ENCODE data around the gene XYLT1.

The XYLT1 gene

GRCh38 chr16:17474572-17474971 is 3.8 kb upstream of the XYLT1 start:
- H3K18ac ChIP-seq (ENCODE audit: low read depth in 1 of 2, low read length in 2 of 2), result no peak overlapping the region
- H3K4ac ChIP-seq (ENCODE audit: low read depth in 1 of 2, low read length in 2 of 2), result no peak overlapping the region
- no peak overlapping the region for H2AFZ ChIP-seq (ENCODE audit: low read depth, low read length)
- DNase-seq, result no peak
- H3K27me3 ChIP-seq (ENCODE audit: control insufficient read depth in 1 of 2, insufficient read depth in 1 of 2, low read length in 2 of 2), result peaks cover 5 to 22% of the 10 kb centered on the region in 2 experiments
- no peak overlapping the region for H2BK12ac ChIP-seq (ENCODE audit: low read length in 2 of 2)
- H4K8ac ChIP-seq (ENCODE audit: low read length), result no peak overlapping the region
- peaks cover 1% of the 10 kb centered on the region for H3K9me3 ChIP-seq (ENCODE audit: control insufficient read depth, low read length)
- H3K27ac ChIP-seq (ENCODE audit: low read length, poor library complexity, severe bottlenecking), result no peak overlapping the region
- H2BK5ac ChIP-seq (ENCODE audit: low read depth, low read length, poor library complexity, severe bottlenecking), result no peak overlapping the region
- no peak overlapping the region for H2BK120ac ChIP-seq (ENCODE audit: low read depth, low read length)
- 76% methylated on average over 13 of the region's 13 CpGs for WGBS
- H3K4me1 ChIP-seq (ENCODE audit: control insufficient read depth, insufficient read depth, low read depth, low read length), result peaks cover 6% of the 10 kb centered on the region
- H2BK15ac ChIP-seq (ENCODE audit: low read depth, poor library complexity, severe bottlenecking), result no peak overlapping the region
- H3K14ac ChIP-seq (ENCODE audit: low read length in 2 of 2), result no peak overlapping the region
- peak overlapping the region in 1 of 2 experiments; percentile 4 for H3K4me3 ChIP-seq (ENCODE audit: insufficient read depth in 1 of 2, low read depth in 1 of 2, low read length in 2 of 2)
- no peaks in the 10 kb centered on the region for H3K36me3 ChIP-seq (ENCODE audit: control insufficient read depth in 1 of 2, insufficient read depth in 2 of 2, low read depth in 1 of 2, low read length in 2 of 2)
- H4K91ac ChIP-seq (ENCODE audit: low read length), result no peak overlapping the region
- H3K4me2 ChIP-seq (ENCODE audit: low read length, poor library complexity, severe bottlenecking), result no peak overlapping the region
- H3K9ac ChIP-seq (ENCODE audit: low read length), result peak overlapping the region; percentile 48
- H3K79me1 ChIP-seq (replicated peaks; ENCODE audit: low read length, poor library complexity, severe bottlenecking), result no peaks in the 10 kb centered on the region
- H3K23ac ChIP-seq (ENCODE audit: low read length in 2 of 2), result no peak overlapping the region
- H2AK5ac ChIP-seq (ENCODE audit: low read length, severe bottlenecking), result no peak overlapping the region

DNA sequence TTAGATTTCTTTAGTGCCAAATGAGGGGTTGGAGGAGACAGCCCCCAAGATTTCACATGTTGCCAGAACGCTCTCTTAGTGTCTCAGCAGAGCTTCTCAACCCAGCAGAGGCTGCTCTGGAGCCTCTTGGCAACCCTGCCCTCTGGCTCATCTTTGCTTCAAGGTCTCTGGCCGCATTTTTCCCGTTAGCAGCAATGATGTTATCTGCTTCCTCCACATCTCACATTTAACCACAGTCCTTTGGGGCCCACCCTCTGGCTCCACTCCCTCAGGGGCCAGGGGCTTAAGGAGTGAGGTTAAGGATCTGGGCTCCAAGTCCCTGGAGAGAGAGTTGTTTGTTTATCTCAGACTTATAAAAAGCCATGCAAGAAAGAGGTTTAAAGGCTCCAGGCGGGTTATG is 3.3 kb upstream of the XYLT1 start:
- H2BK12ac ChIP-seq (ENCODE audit: low read length in 2 of 2), result no peak overlapping the region
- H4K8ac ChIP-seq (ENCODE audit: low read length), result no peak overlapping the region
- no peak overlapping the region for H2AK5ac ChIP-seq (ENCODE audit: low read length, severe bottlenecking)
- H3K4ac ChIP-seq (ENCODE audit: low read depth in 1 of 2, low read length in 2 of 2), result no peak overlapping the region
- peaks cover 6% of the 10 kb centered on the region for H3K4me1 ChIP-seq (ENCODE audit: control insufficient read depth, insufficient read depth, low read depth, low read length)
- H3K27me3 ChIP-seq (ENCODE audit: control insufficient read depth in 1 of 2, insufficient read depth in 1 of 2, low read length in 2 of 2), result peaks cover 0 to 27% of the 10 kb centered on the region in 2 experiments
- no peaks in the 10 kb centered on the region for H3K79me1 ChIP-seq (replicated peaks; ENCODE audit: low read length, poor library complexity, severe bottlenecking)
- H2AFZ ChIP-seq (ENCODE audit: low read depth, low read length), result no peak overlapping the region
- H3K36me3 ChIP-seq (ENCODE audit: control insufficient read depth in 1 of 2, insufficient read depth in 2 of 2, low read depth in 1 of 2, low read length in 2 of 2), result no peaks in the 10 kb centered on the region
- H3K4me3 ChIP-seq (ENCODE audit: insufficient read depth in 1 of 2, low read depth in 1 of 2, low read length in 2 of 2), result no peak overlapping the region
- no peak overlapping the region for H3K23ac ChIP-seq (ENCODE audit: low read length in 2 of 2)
- H2BK5ac ChIP-seq (ENCODE audit: low read depth, low read length, poor library complexity, severe bottlenecking), result no peak overlapping the region
- H2BK120ac ChIP-seq (ENCODE audit: low read depth, low read length), result no peak overlapping the region
- no peak overlapping the region for H3K27ac ChIP-seq (ENCODE audit: low read length, poor library complexity, severe bottlenecking)
- H3K4me2 ChIP-seq (ENCODE audit: low read length, poor library complexity, severe bottlenecking), result no peak overlapping the region
- 41% methylated on average over 2 of the region's 4 CpGs for WGBS
- H3K14ac ChIP-seq (ENCODE audit: low read length in 2 of 2), result no peak overlapping the region
- H3K18ac ChIP-seq (ENCODE audit: low read depth in 1 of 2, low read length in 2 of 2), result no peak overlapping the region
- H4K91ac ChIP-seq (ENCODE audit: low read length), result no peak overlapping the region
- H3K9ac ChIP-seq (ENCODE audit: low read length), result peak overlapping the region; percentile 48
- H3K9me3 ChIP-seq (ENCODE audit: control insufficient read depth, low read length), result no peaks in the 10 kb centered on the region
- DNase-seq, result no peak
- H2BK15ac ChIP-seq (ENCODE audit: low read depth, poor library complexity, severe bottlenecking), result no peak overlapping the region

DNA sequence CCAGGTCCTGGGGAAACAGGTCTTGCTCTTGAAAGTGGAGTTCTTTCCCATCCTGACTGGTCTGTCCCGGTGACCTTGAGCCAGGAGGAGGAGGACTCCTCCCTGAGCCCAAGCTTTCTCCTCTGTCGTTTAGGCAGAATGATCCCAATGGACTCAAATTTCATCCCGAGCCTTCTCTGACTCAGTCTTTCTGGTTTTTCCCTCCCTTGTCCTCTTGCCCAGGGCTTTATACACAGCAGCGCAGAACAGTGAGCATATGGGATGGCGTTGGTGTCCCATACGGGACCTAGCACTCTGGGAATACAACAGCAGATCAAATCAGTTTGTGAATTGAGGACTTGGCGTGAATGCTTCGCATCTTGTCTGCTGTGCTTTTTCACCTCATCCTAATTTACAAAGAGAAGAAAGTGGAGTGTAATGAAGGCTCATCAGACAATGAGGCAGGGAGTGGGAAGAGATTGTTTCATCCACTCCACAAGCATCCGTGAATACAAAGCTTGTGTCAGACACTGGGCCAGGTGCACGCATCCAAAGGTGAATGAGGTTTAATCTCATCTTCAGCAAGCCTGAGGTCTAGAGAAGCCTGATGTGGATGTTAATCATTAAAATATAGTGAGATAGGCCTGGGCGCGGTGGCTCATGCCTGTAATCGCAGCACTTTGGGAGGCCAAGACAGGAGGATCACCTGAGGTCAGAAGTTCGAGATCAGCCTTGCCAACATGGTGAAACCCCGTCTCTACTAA is 1.1 kb upstream of the XYLT1 start:
- H3K9me3 ChIP-seq (ENCODE audit: control insufficient read depth, low read length), result no peaks in the 10 kb centered on the region
- no peak overlapping the region for H3K27ac ChIP-seq (ENCODE audit: low read length, poor library complexity, severe bottlenecking)
- peak overlapping the region in 1 of 2 experiments; percentile 81 for H3K4me3 ChIP-seq (ENCODE audit: insufficient read depth in 1 of 2, low read depth in 1 of 2, low read length in 2 of 2)
- no peak overlapping the region for H3K4me2 ChIP-seq (ENCODE audit: low read length, poor library complexity, severe bottlenecking)
- H2BK12ac ChIP-seq (ENCODE audit: low read length in 2 of 2), result no peak overlapping the region
- no peak overlapping the region for H3K4ac ChIP-seq (ENCODE audit: low read depth in 1 of 2, low read length in 2 of 2)
- H2BK120ac ChIP-seq (ENCODE audit: low read depth, low read length), result no peak overlapping the region
- H3K18ac ChIP-seq (ENCODE audit: low read depth in 1 of 2, low read length in 2 of 2), result no peak overlapping the region
- H3K27me3 ChIP-seq (ENCODE audit: control insufficient read depth in 1 of 2, insufficient read depth in 1 of 2, low read length in 2 of 2), result peaks cover 0 to 44% of the 10 kb centered on the region in 2 experiments
- no peak for DNase-seq
- H3K79me1 ChIP-seq (replicated peaks; ENCODE audit: low read length, poor library complexity, severe bottlenecking), result no peaks in the 10 kb centered on the region
- no peak overlapping the region for H2AFZ ChIP-seq (ENCODE audit: low read depth, low read length)
- H3K23ac ChIP-seq (ENCODE audit: low read length in 2 of 2), result no peak overlapping the region
- H2BK5ac ChIP-seq (ENCODE audit: low read depth, low read length, poor library complexity, severe bottlenecking), result no peak overlapping the region
- no peak overlapping the region for H2BK15ac ChIP-seq (ENCODE audit: low read depth, poor library complexity, severe bottlenecking)
- H2AK5ac ChIP-seq (ENCODE audit: low read length, severe bottlenecking), result no peak overlapping the region
- H4K91ac ChIP-seq (ENCODE audit: low read length), result no peak overlapping the region
- no peak overlapping the region for H3K14ac ChIP-seq (ENCODE audit: low read length in 2 of 2)
- peak overlapping the region; percentile 92 for H3K9ac ChIP-seq (ENCODE audit: low read length)
- H4K8ac ChIP-seq (ENCODE audit: low read length), result no peak overlapping the region
- no peaks in the 10 kb centered on the region for H3K36me3 ChIP-seq (ENCODE audit: control insufficient read depth in 1 of 2, insufficient read depth in 2 of 2, low read depth in 1 of 2, low read length in 2 of 2)
- 82% methylated on average over 15 of the region's 15 CpGs for WGBS
- H3K4me1 ChIP-seq (ENCODE audit: control insufficient read depth, insufficient read depth, low read depth, low read length), result peaks cover 6% of the 10 kb centered on the region

DNA sequence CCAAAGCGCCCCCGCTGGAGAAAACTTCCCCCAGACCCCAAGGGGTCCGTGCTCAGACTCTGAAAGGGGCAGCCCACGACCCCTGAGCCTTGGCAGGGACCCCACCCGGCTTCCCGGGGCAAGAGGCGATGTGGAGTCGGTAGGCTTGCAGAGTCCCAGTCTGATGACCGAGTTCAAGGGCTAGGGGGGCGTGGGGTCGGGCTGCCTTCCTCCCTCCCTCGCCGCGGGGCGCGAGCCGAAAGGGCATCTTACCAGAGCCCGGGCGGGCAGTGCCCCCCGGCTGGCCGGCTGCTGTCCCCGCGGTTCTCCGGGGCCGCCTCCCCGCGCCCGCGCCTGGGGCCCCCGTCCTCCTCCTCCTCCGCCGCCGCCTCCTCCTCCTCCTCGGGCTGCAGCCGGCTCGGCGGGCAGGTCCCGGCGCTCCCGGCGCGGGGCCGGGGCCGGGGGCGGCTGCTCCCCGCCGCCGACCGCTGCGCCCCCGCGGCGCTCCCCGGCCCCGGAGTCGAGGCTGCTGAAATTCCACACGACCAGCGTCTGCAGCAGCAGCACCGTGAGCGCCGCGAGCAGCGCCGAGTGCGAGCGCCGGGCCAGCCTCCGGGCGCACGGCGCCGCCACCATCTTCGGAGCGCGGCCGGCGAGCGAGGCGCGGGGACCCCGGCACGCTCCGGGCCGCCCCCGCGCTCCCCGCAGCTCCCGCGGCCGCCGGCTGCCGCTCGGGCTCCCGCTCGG is 415 bp downstream of the XYLT1 start:
- Histone ChIP-seq H3K14ac (ENCODE audit: low read length in 2 of 2) (no peak overlapping the region), H3K23ac (ENCODE audit: low read length in 2 of 2) (no peak overlapping the region), H4K91ac (ENCODE audit: low read length) (no peak overlapping the region), H3K4me1 (ENCODE audit: control insufficient read depth, insufficient read depth, low read depth, low read length) (peaks cover 6% of the 10 kb centered on the region), H3K9ac (ENCODE audit: low read length) (peak overlapping the region; percentile 91), H3K4ac (ENCODE audit: low read depth in 1 of 2, low read length in 2 of 2) (no peak overlapping the region), H3K36me3 (ENCODE audit: control insufficient read depth in 1 of 2, insufficient read depth in 2 of 2, low read depth in 1 of 2, low read length in 2 of 2) (peaks cover 0 to 12% of the 10 kb centered on the region in 2 experiments), H3K27ac (ENCODE audit: low read length, poor library complexity, severe bottlenecking) (no peak overlapping the region), H2BK5ac (ENCODE audit: low read depth, low read length, poor library complexity, severe bottlenecking) (no peak overlapping the region), H2BK120ac (ENCODE audit: low read depth, low read length) (no peak overlapping the region), H3K4me2 (ENCODE audit: low read length, poor library complexity, severe bottlenecking) (peak overlapping the region; percentile 71), H3K79me1 (replicated peaks; ENCODE audit: low read length, poor library complexity, severe bottlenecking) (no peaks in the 10 kb centered on the region), H2BK12ac (ENCODE audit: low read length in 2 of 2) (no peak overlapping the region), H3K27me3 (ENCODE audit: control insufficient read depth in 1 of 2, insufficient read depth in 1 of 2, low read length in 2 of 2) (peaks cover 0 to 44% of the 10 kb centered on the region in 2 experiments), H3K9me3 (ENCODE audit: control insufficient read depth, low read length) (no peaks in the 10 kb centered on the region), H2BK15ac (ENCODE audit: low read depth, poor library complexity, severe bottlenecking) (no peak overlapping the region), H3K18ac (ENCODE audit: low read depth in 1 of 2, low read length in 2 of 2) (no peak overlapping the region), H2AK5ac (ENCODE audit: low read length, severe bottlenecking) (no peak overlapping the region), H4K8ac (ENCODE audit: low read length) (no peak overlapping the region), H3K4me3 (ENCODE audit: insufficient read depth in 1 of 2, low read depth in 1 of 2, low read length in 2 of 2) (peak overlapping the region; percentile 45 to 91), H2AFZ (ENCODE audit: low read depth, low read length) (no peak overlapping the region)
- DNase-seq, result no peak
- WGBS, result 1% methylated on average over 38 of the region's 95 CpGs

Measured in mesenchymal stem cell (in vitro differentiated cells and primary cell).